MV-4-11 (cell line): Measurements from ENCODE around the gene SHB.

Experiments used
- DNase-seq: peaks from one replicate; lab custom pipeline; 2025; lab: John Stamatoyannopoulos, UW

Gene SHB

GRCh38 chr9:37988602-37989001, 80.4 kb downstream of the SHB start:
- DNase-seq, result no peak

GRCh38 chr9:37988041-37988440, 81.0 kb downstream of the SHB start:
- no peak for DNase-seq

GRCh38 chr9:37987467-37987981, 81.5 kb downstream of the SHB start:
- no peak for DNase-seq

- no peak for DNase-seq
Observed at GRCh38 chr9:37986771-37987258, 82.2 kb downstream of the SHB start.

- DNase-seq, result no peak
Observed at GRCh38 chr9:37986001-37986400, 83.0 kb downstream of the SHB start.

GRCh38 chr9:37984672-37985611, 84.1 kb downstream of the SHB start:
- no peak for DNase-seq

- DNase-seq, result no peak
Observed at GRCh38 chr9:37984278-37984671, 84.8 kb downstream of the SHB start.

- DNase-seq, result no peak
Observed at GRCh38 chr9:37983381-37984067, 85.5 kb downstream of the SHB start.

GRCh38 chr9:37979844-37980243, 89.2 kb downstream of the SHB start:
- no peak for DNase-seq

GRCh38 chr9:37978983-37979382, 90.0 kb downstream of the SHB start:
- DNase-seq, result no peak

- no peak for DNase-seq
Observed at GRCh38 chr9:37978481-37978864, 90.6 kb downstream of the SHB start.

- no peak for DNase-seq
Observed at GRCh38 chr9:37977851-37978480, 91.1 kb downstream of the SHB start.

GRCh38 chr9:37976714-37977477, 92.1 kb downstream of the SHB start:
- no peak for DNase-seq

GRCh38 chr9:37975639-37976038, 93.4 kb downstream of the SHB start:
- DNase-seq, result no peak

GRCh38 chr9:37974506-37975173, 94.4 kb downstream of the SHB start:
- DNase-seq, result no peak

- DNase-seq, result no peak
Observed at GRCh38 chr9:37972351-37972848, 96.6 kb downstream of the SHB start.

- DNase-seq, result no peak
Observed at GRCh38 chr9:37971691-37972090, 97.3 kb downstream of the SHB start.

GRCh38 chr9:37971108-37971459, 97.9 kb downstream of the SHB start:
- no peak for DNase-seq

- no peak for DNase-seq
Observed at GRCh38 chr9:37970301-37971107, 98.5 kb downstream of the SHB start.
